Activated naive CD4-positive, alpha-beta T cell treated with anti-CD3 and anti-CD28 coated beads, Interleukin-2, amount 10 ng/mL, durations not matched to agents 7 days and 5 days (primary cell): ENCODE measurements around the gene GRIFIN.

Source experiments
- CTCF ChIA-PET: fragments of 350-600 bp; sonication (Branson Sonifier 250); formaldehyde crosslinking; loops from one replicate; lab custom pipeline; 2021; ENCODE audit warnings: antibody characterized with exemption; lab: Charles Lee
- DNase-seq: peaks from one replicate; pipeline ENCODE4 v3.0.0-alpha.2; 2020
- H3K27ac Mint-ChIP-seq: one replicate; pipeline ENCODE4 v1.8.0; 2021; ENCODE audit warnings: mild to moderate bottlenecking, moderate library complexity, mixed read lengths
- H3K27me3 Mint-ChIP-seq: one replicate; pipeline ENCODE4 v1.8.0; 2021; ENCODE audit warnings: mild to moderate bottlenecking, mixed read lengths
- H3K36me3 Mint-ChIP-seq: one replicate; pipeline ENCODE4 v1.8.0; 2021; ENCODE audit warnings: mixed read lengths
- H3K4me1 Mint-ChIP-seq: one replicate; pipeline ENCODE4 v1.8.0; 2021; ENCODE audit warnings: mixed read lengths
- H3K4me3 Mint-ChIP-seq: one replicate; pipeline ENCODE4 v1.8.0; 2021; ENCODE audit warnings: mild to moderate bottlenecking, moderate library complexity, mixed read lengths
- H3K9me3 Mint-ChIP-seq: one replicate; pipeline ENCODE4 v1.8.0; 2021; ENCODE audit warnings: mixed read lengths

Gene GRIFIN

DNA sequence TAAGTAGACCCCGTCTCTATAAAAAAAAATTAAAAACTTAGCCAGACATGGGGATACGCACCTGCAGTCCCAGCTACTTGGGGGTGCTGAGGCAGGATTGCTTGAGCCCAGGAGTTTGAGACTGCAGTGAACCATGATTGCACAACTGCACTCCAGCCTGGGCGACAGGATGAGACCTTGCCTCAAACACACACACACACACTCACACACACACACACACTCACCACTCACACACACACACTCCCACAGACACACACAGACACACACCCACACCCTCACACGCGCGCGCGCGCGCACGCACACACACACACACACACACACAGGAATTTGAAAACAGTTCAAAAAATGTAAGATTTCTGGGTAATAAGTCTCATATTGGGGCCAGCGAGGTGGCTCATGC is 8.7 kb upstream of the GRIFIN start:
- Mint-ChIP-seq H3K27me3 (peaks cover 54% of the 10 kb centered on the region), H3K4me1 (no peaks in the 10 kb centered on the region), H3K36me3 (peaks cover 4% of the 10 kb centered on the region), H3K27ac (no peak overlapping the region), H3K4me3 (no peak overlapping the region), H3K9me3 (peaks cover 6% of the 10 kb centered on the region)
- CTCF ChIA-PET, result no interaction called here
- DNase-seq, result no peak

GRCh38 chr7:2483494-2483893 is 7.3 kb upstream of the GRIFIN start:
- peaks cover under 1% of the 10 kb centered on the region for H3K4me1 Mint-ChIP-seq

GRCh38 chr7:2482725-2483451 is 6.7 kb upstream of the GRIFIN start:
- H3K9me3 Mint-ChIP-seq, result peaks cover 6% of the 10 kb centered on the region
- no peak overlapping the region for H3K27ac Mint-ChIP-seq
- H3K4me3 Mint-ChIP-seq, result no peak overlapping the region
- peaks cover 46% of the 10 kb centered on the region for H3K27me3 Mint-ChIP-seq
- CTCF ChIA-PET, result interaction anchor here (0.8 to 1.3 kb wide), 4 partner anchors 16 to 227 kb away, joined by 3 to 4 read pairs (median 3); no protein-coding TSS in a partner anchor
- peaks cover 5% of the 10 kb centered on the region for H3K4me1 Mint-ChIP-seq
- no peak for DNase-seq
- H3K36me3 Mint-ChIP-seq, result peaks cover 4% of the 10 kb centered on the region

More at GRCh38 chr7:2483494-2483893, 7.3 kb upstream of the GRIFIN start:
- CTCF ChIA-PET, result interaction anchor here (0.8 to 1.3 kb wide), 4 partner anchors 15 to 227 kb away, joined by 3 to 4 read pairs (median 3); no protein-coding TSS in a partner anchor
- no peak overlapping the region for H3K27ac Mint-ChIP-seq
- no peak for DNase-seq
- peaks cover 51% of the 10 kb centered on the region for H3K27me3 Mint-ChIP-seq
- H3K9me3 Mint-ChIP-seq, result peaks cover 6% of the 10 kb centered on the region
- H3K4me3 Mint-ChIP-seq, result no peak overlapping the region
- H3K36me3 Mint-ChIP-seq, result peaks cover 4% of the 10 kb centered on the region

GRCh38 chr7:2481195-2481594 is 5.0 kb upstream of the GRIFIN start:
- peaks cover 10% of the 10 kb centered on the region for H3K4me1 Mint-ChIP-seq

DNA sequence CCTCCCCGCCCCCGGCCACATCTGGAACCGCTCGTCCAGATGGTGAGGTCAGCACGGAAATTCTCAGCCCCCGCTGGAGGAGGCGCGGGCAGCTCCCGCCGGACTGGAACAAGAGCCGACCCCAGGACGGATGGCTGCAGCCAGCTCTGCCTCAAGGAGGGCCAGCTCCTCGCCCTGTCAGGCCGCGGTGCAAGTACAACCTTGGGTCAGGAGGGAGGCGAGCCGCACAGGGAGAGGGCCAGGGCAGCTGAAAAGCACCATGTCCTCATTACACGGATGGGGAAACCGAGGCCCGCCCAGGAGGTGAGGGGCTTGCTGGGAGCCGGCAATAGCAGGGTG is 3.8 kb upstream of the GRIFIN start:
- no peak overlapping the region for H3K27ac Mint-ChIP-seq
- H3K36me3 Mint-ChIP-seq, result peaks cover 4% of the 10 kb centered on the region
- no peak overlapping the region for H3K4me3 Mint-ChIP-seq
- peaks cover 10% of the 10 kb centered on the region for H3K4me1 Mint-ChIP-seq
- CTCF ChIA-PET, result interaction anchor here (1.0 to 3.1 kb wide), 3 partner anchors 11 to 230 kb away, joined by 3 to 10 read pairs (median 9); no protein-coding TSS in a partner anchor
- DNase-seq, result no peak
- peaks cover 6% of the 10 kb centered on the region for H3K9me3 Mint-ChIP-seq
- H3K27me3 Mint-ChIP-seq, result peaks cover 56% of the 10 kb centered on the region

More at GRCh38 chr7:2481195-2481594, 5.0 kb upstream of the GRIFIN start:
- Mint-ChIP-seq H3K36me3 (peaks cover 4% of the 10 kb centered on the region), H3K27ac (no peak overlapping the region), H3K9me3 (peaks cover 6% of the 10 kb centered on the region), H3K27me3 (peaks cover 57% of the 10 kb centered on the region), H3K4me3 (no peak overlapping the region)
- CTCF ChIA-PET, result no interaction called here
- DNase-seq, result no peak

DNA sequence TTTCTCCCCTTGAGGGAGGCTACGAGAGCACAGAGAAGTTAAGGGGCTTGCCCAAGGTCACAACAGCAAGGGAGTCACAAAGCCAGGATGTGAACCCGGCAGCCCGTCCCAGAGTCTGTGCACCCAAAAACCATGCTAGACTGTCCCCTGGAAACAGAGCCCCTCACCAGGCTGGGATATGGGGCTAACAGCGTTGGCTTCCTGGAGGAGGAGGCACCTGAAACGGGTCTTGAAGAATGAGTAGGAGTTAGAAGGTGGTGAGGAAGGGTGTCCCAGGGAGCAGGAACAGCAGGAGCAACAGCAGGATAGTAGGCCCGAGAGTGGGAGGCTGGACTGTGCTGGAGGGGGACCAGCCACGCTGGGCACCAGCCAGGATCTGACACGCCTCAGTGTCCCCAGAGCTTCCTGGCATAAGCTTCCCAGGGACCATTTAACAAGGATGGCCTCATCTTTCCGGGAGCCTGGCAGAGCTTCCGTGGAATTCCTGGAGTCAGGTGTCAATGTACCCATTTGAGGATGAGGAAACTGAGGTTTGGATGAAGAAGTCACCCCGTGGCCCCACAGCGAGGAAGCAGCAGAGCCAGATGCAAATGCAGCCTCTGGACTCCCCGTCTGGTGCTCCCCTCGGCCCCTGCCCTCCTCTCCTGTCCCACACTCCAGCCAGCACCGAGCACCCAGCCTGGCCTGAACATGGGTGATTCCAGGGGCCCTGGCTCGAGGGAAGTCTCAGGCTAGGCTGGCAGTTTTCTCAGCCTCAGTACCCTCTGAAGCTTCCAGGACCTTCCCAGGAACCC is 3.3 kb upstream of the GRIFIN start:
- no peak for DNase-seq
- CTCF ChIA-PET, result interaction anchor here (2.2 to 3.1 kb wide), 2 partner anchors 11 to 230 kb away, joined by 9 to 10 read pairs; no protein-coding TSS in a partner anchor
- H3K4me1 Mint-ChIP-seq, result peaks cover 10% of the 10 kb centered on the region
- H3K27ac Mint-ChIP-seq, result no peak overlapping the region
- H3K4me3 Mint-ChIP-seq, result no peak overlapping the region
- H3K27me3 Mint-ChIP-seq, result peaks cover 50% of the 10 kb centered on the region
- peaks cover 6% of the 10 kb centered on the region for H3K9me3 Mint-ChIP-seq
- peaks cover 4% of the 10 kb centered on the region for H3K36me3 Mint-ChIP-seq

GRCh38 chr7:2478800-2479199 is 2.6 kb upstream of the GRIFIN start:
- H3K9me3 Mint-ChIP-seq, result peaks cover 6% of the 10 kb centered on the region
- peaks cover 4% of the 10 kb centered on the region for H3K36me3 Mint-ChIP-seq
- no peak for DNase-seq
- H3K4me3 Mint-ChIP-seq, result no peak overlapping the region
- H3K27me3 Mint-ChIP-seq, result peaks cover 46% of the 10 kb centered on the region
- H3K4me1 Mint-ChIP-seq, result peaks cover 10% of the 10 kb centered on the region
- CTCF ChIA-PET, result interaction anchor here (1.2 to 3.1 kb wide), 3 partner anchors 10 to 231 kb away, joined by 3 to 10 read pairs (median 9); no protein-coding TSS in a partner anchor
- H3K27ac Mint-ChIP-seq, result no peak overlapping the region

- Mint-ChIP-seq H3K36me3 (peaks cover 4% of the 10 kb centered on the region), H3K4me3 (no peak overlapping the region), H3K9me3 (peaks cover 6% of the 10 kb centered on the region), H3K4me1 (peaks cover 10% of the 10 kb centered on the region), H3K27ac (no peak overlapping the region), H3K27me3 (peaks cover 46% of the 10 kb centered on the region)
- no peak for DNase-seq
- CTCF ChIA-PET, result interaction anchor here (1.2 to 3.1 kb wide), 3 partner anchors 9 to 231 kb away, joined by 3 to 10 read pairs (median 9); no protein-coding TSS in a partner anchor
Measured at GRCh38 chr7:2478399-2478785, 2.2 kb upstream of the GRIFIN start.

DNA sequence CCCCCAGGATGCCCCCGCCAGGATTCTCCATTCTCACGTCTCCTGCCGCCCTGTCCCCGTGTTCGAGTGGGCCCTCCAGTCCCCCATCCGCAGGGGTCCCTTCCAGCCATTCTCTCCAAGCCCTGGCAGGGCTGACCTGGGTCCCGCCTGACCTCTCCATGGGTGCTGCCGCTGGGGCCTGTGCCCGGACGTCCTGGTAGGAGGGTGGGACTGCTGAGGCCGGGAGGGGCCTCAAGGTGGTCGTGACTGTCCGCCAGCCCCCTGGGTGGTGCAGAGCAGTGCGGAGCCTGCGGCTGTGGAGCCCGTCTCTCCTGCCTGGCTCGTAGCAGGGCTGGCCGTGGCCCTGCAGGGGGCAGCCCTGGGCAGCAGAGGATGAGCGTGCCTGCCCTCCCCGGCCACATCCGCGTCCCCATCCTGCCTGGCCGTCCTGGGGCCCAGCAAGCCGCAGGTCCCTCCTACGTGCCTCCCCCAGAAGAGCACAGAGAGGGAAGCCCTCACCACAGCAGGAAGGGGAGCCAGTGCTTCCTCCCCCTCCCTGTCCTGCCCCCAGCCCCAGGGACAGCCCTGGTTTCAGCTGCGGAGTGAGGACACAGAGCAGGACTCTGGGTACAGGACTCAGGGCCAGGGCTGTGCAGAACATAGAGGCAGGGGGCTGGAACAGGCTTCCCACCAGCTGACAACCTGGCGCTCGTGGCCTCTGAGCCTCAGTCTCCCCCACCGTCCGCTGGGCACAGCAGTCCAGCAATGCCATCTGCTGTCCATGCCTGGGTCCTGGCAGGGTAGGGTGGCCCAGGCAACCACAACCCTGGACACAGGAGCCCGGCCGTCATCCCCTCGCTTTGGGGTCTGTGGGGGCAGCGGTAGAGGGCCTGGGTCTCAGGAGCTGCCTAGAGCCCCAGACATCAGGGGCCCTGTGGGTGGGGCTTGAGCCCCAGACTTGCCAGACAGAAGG is 1.5 kb upstream of the GRIFIN start:
- peak; percentile 79 for DNase-seq
- H3K9me3 Mint-ChIP-seq, result peaks cover 1% of the 10 kb centered on the region
- no peak overlapping the region for H3K4me3 Mint-ChIP-seq
- peaks cover 43% of the 10 kb centered on the region for H3K27me3 Mint-ChIP-seq
- H3K36me3 Mint-ChIP-seq, result no peaks in the 10 kb centered on the region
- no peak overlapping the region for H3K27ac Mint-ChIP-seq
- CTCF ChIA-PET, result interaction anchor here (1.2 to 3.1 kb wide), 3 partner anchors 9 to 232 kb away, joined by 3 to 10 read pairs (median 9); no protein-coding TSS in a partner anchor
- peaks cover 10% of the 10 kb centered on the region for H3K4me1 Mint-ChIP-seq

- H3K36me3 Mint-ChIP-seq, result no peaks in the 10 kb centered on the region
- H3K27ac Mint-ChIP-seq, result no peak overlapping the region
- peaks cover 37% of the 10 kb centered on the region for H3K27me3 Mint-ChIP-seq
- H3K4me1 Mint-ChIP-seq, result peaks cover 10% of the 10 kb centered on the region
- CTCF ChIA-PET, result no interaction called here
- no peaks in the 10 kb centered on the region for H3K9me3 Mint-ChIP-seq
- no peak for DNase-seq
- H3K4me3 Mint-ChIP-seq, result no peak overlapping the region
Measured at GRCh38 chr7:2476776-2477446, 713 bp upstream of the GRIFIN start.

DNA sequence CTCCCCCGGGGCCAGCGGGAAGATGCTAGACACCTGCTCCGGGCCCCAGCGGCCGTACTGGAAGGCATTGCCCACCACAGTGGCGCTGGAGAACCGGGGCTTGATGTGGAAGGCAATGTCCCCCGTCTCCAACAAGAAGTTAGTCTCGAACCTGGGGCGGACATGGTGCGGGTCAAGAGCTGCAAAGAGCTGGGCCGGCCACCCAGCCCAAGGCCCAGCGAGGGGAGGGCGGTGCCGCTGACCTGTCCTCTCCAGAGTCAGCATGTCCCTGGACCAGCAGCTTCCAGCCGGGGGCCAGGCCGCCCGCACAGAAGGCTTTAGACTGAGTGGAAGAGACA is 551 bp downstream of the GRIFIN start:
- H3K4me1 Mint-ChIP-seq, result peaks cover 11% of the 10 kb centered on the region
- H3K9me3 Mint-ChIP-seq, result no peaks in the 10 kb centered on the region
- CTCF ChIA-PET, result no interaction called here
- H3K27ac Mint-ChIP-seq, result no peak overlapping the region
- no peaks in the 10 kb centered on the region for H3K36me3 Mint-ChIP-seq
- no peak for DNase-seq
- peaks cover 47% of the 10 kb centered on the region for H3K27me3 Mint-ChIP-seq
- no peak overlapping the region for H3K4me3 Mint-ChIP-seq

DNA sequence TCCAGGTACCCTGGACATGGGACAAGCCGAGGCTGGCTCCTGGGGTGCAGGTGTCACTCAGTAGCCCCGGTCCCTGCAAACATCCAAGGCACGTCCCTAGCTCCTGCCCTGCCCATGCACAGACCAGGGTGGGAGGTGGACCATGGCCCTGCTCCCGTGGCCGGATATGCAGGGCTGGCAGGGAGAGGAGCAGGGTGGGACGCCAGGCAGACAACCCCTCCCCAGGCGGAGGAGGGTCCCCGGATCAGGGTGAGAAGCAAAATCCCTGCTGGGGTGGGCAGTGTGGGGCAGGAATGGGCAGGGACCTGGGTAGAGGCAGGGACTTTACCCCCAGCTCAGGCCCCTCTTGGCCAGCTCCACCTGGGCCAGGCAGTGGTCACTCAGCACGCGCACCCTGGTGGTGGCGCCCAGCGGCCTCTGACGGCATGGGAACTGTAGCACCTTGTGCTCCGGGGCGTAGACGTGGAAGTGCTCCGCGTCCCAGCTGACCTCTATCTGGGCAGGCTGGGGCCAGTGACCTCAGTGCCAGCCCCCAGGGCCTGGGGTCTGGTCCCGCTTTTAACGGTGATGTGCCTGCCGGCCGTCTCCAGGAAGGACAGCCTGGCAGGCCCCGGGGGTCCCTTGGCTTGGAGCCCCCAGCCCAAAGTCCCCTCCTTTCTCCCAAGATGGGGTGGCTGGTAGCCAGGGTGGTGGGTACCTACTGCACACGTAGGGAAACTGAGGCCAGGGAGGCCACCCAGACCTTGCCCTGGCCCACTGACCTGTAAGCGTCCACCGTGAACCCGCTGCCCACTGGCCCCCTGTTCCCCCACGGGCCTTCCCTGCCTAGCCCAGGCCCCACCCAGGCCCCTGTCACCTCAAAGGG is 1.2 kb downstream of the GRIFIN start:
- Mint-ChIP-seq H3K27ac (no peak overlapping the region), H3K9me3 (no peaks in the 10 kb centered on the region), H3K36me3 (no peaks in the 10 kb centered on the region), H3K27me3 (peaks cover 47% of the 10 kb centered on the region), H3K4me1 (peaks cover 14% of the 10 kb centered on the region), H3K4me3 (no peak overlapping the region)
- no peak for DNase-seq
- CTCF ChIA-PET, result no interaction called here
